ENCODE results near the gene ELOVL5. TPM values are rescaled to one million over a fixed set of nuclear protein-coding genes. Genes with fewer than 3 reads are reported as not detected.
A peak's percentile ranks its signal among the peaks of the same experiment; 100 is the strongest.

The ELOVL5 gene
- total and polyA plus RNA-seq, 2 donors (not counting 1 experiment from before 2014, with no cell fraction given): 128 to 144 TPM

DNA sequence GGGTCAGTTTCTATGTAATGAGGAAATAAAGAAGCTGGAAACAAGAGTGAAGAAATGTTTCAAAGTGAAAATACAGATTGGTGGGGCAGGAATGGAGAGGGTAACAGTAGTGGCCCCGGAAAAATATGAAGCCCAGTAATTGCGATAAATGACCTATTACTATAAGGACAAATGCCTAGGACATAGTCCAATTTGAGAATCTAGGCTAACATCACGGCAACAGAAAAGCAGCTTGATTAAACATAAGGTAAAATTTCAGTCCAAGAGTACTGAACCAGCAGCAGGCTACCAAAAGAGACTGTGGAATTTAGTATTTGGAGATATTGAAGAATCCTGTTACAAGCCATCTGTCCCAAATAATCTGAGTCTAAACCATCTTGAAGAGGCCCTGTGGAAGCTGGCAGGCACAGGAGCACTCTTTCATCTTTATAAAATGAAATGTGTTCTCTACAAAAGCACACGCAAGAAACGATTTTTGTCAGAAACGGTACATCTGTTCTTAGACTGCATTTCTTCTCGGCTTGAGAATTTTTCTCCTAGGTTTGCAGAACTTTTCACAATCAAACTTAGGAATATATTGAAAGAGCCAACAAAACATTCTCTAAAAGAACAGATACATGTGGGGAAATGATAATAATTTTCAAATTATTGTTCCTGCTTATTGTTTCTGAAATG, 49.3 kb downstream of the ELOVL5 start:
- Mint-ChIP-seq H3K27me3 (no peaks in the 10 kb centered on the region), H3K9me3 (ENCODE audit: insufficient read depth) (no peaks in the 10 kb centered on the region), H3K4me3 (peak overlapping the region; percentile 27), H3K27ac (peak overlapping the region; percentile 89), H3K4me1 (peaks cover 91% of the 10 kb centered on the region)
- Histone ChIP-seq H3K4me1 (ENCODE audit: control insufficient read depth in 2 of 2, insufficient read depth in 2 of 2, low read length in 2 of 2) (peaks cover 84 to 93% of the 10 kb centered on the region in 2 donors), H3K36me3 (replicated peaks in 1 of 2; ENCODE audit: control extremely low read depth in 1 of 2, control insufficient read depth in 1 of 2, extremely low read depth in 1 of 2, insufficient read depth in 2 of 2, low read length in 1 of 2) (peaks cover 8% of the 10 kb centered on the region in 2 experiments), H2AFZ (ENCODE audit: insufficient read depth, low read depth, low read length, poor library complexity, severe bottlenecking) (no peak overlapping the region), H3K27me3 (replicated peaks in 1 of 4; ENCODE audit: control extremely low read depth in 1 of 4, control insufficient read depth in 3 of 4, insufficient read depth in 4 of 4, low read length in 3 of 4) (no peaks in the 10 kb centered on the region), H3K9ac (ENCODE audit: low read length) (no peak overlapping the region), H3K79me2 (ENCODE audit: control insufficient read depth, insufficient read depth, low read length) (peaks cover 97% of the 10 kb centered on the region), H3K4me3 (ENCODE audit: control extremely low read depth in 1 of 5, extremely low read depth in 1 of 5, insufficient read depth in 1 of 5, low read depth in 2 of 5, low read length in 4 of 5) (no peak overlapping the region), H3K27ac (ENCODE audit: low read length in 2 of 2) (peak overlapping the region; percentile 0 to 82), H3K9me3 (ENCODE audit: control extremely low read depth in 1 of 3, control insufficient read depth in 2 of 3, insufficient read depth in 1 of 3, low read length in 2 of 3) (no peaks in the 10 kb centered on the region), H3K4me2 (replicated peaks; ENCODE audit: low read depth, low read length, poor library complexity, severe bottlenecking) (peak overlapping the region; percentile 62), H4K20me1 (ENCODE audit: control insufficient read depth, insufficient read depth, low read length, poor library complexity, severe bottlenecking) (peaks cover 35% of the 10 kb centered on the region)
- ATAC-seq (ENCODE audit: low read depth): no peak
- intact Hi-C loops (cut with micrococcal nuclease): loop anchor here (2.0 kb wide), 1 partner anchor 35 kb away; no protein-coding TSS in a partner anchor
- DNase-seq: no peak
- ChIA-PET POLR2A (no interaction called here), CTCF (interaction anchor here (0.8 to 6.2 kb wide), 5 partner anchors 9 to 128 kb away, joined by 3 to 37 read pairs (median 3); no protein-coding TSS in a partner anchor)
- WGBS (ENCODE audit: insufficient coverage): no CpG with 5 or more reads among the region's 7 CpGs
- no peak for TF ChIP-seq CTCF (IDR thresholded peaks at IDR 0.05)
- TF ChIP-seq EZH2 (IDR thresholded peaks at IDR 0.05; ENCODE audit: borderline replicate concordance, insufficient read depth, low read depth, low read length, poor library complexity, severe bottlenecking): no peak

DNA sequence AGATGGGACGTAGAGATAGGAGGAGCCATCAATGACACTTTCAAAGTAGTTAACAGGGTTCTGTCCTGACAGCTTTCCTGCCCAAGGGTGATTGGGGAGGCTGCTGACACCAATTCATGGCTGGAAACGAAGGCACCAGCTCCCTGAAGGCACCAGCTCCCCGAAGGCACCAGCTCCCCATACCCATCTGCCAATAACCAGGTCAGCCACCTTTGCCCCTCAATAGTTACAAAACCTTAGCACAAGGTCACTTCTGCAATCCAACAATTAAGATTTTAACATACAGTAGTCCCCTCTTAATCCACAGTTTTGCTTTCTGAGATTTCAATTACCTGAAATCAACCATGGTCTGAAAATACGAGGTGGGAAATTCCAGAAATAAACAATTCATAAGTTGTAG, 51.7 kb downstream of the ELOVL5 start:
- no peaks in the 10 kb centered on the region for H3K27me3 ChIP-seq (replicated peaks in 1 of 4; ENCODE audit: control extremely low read depth in 1 of 4, control insufficient read depth in 3 of 4, insufficient read depth in 4 of 4, low read length in 3 of 4)
- intact Hi-C loops (cut with micrococcal nuclease): no loop called here
- peak overlapping the region; percentile 66 for H3K27ac Mint-ChIP-seq
- WGBS (ENCODE audit: insufficient coverage): 86% methylated on average over 4 of the region's 4 CpGs
- H4K20me1 ChIP-seq (ENCODE audit: control insufficient read depth, insufficient read depth, low read length, poor library complexity, severe bottlenecking): peaks cover 32% of the 10 kb centered on the region
- peak overlapping the region; percentile 0 for H3K4me2 ChIP-seq (replicated peaks; ENCODE audit: low read depth, low read length, poor library complexity, severe bottlenecking)
- peak overlapping the region; percentile 3 to 82 for H3K27ac ChIP-seq (ENCODE audit: low read length in 2 of 2)
- ATAC-seq (ENCODE audit: low read depth) (no peak), DNase-seq (no peak)
- no peak overlapping the region for H2AFZ ChIP-seq (ENCODE audit: insufficient read depth, low read depth, low read length, poor library complexity, severe bottlenecking)
- ChIA-PET POLR2A (interaction anchor here (1.0 kb wide), 1 partner anchor 51 kb away, joined by 3 read pairs; no protein-coding TSS in a partner anchor), CTCF (interaction anchor here (0.9 to 10.0 kb wide), 8 partner anchors 18 to 187 kb away, joined by 3 to 160 read pairs (median 3); no protein-coding TSS in a partner anchor)
- H3K4me3 ChIP-seq (ENCODE audit: control extremely low read depth in 1 of 5, extremely low read depth in 1 of 5, insufficient read depth in 1 of 5, low read depth in 2 of 5, low read length in 4 of 5): no peak overlapping the region
- no peak overlapping the region for H3K9ac ChIP-seq (ENCODE audit: low read length)
- H3K4me1 ChIP-seq (ENCODE audit: control insufficient read depth in 2 of 2, insufficient read depth in 2 of 2, low read length in 2 of 2): peaks cover 86 to 93% of the 10 kb centered on the region in 2 donors
- peaks cover 12 to 25% of the 10 kb centered on the region in 2 experiments for H3K36me3 ChIP-seq (replicated peaks in 1 of 2; ENCODE audit: control extremely low read depth in 1 of 2, control insufficient read depth in 1 of 2, extremely low read depth in 1 of 2, insufficient read depth in 2 of 2, low read length in 1 of 2)
- no peaks in the 10 kb centered on the region for H3K9me3 ChIP-seq (ENCODE audit: control extremely low read depth in 1 of 3, control insufficient read depth in 2 of 3, insufficient read depth in 1 of 3, low read length in 2 of 3)
- H3K79me2 ChIP-seq (ENCODE audit: control insufficient read depth, insufficient read depth, low read length): peaks cover 97% of the 10 kb centered on the region
- no peaks in the 10 kb centered on the region for H3K9me3 Mint-ChIP-seq (ENCODE audit: insufficient read depth)
- H3K4me1 Mint-ChIP-seq: peaks cover 90% of the 10 kb centered on the region
- TF ChIP-seq EZH2 (IDR thresholded peaks at IDR 0.05; ENCODE audit: borderline replicate concordance, insufficient read depth, low read depth, low read length, poor library complexity, severe bottlenecking) (no peak), CTCF (IDR thresholded peaks at IDR 0.05) (no peak)
- H3K4me3 Mint-ChIP-seq: no peak overlapping the region
- no peaks in the 10 kb centered on the region for H3K27me3 Mint-ChIP-seq
